IMR-90 (cell line): ENCODE measurements around the gene LRIG1. TPM values are rescaled to one million over a fixed set of nuclear protein-coding genes. Genes with fewer than 3 reads are reported as not detected.

Experiments
- ATAC-seq: fragments of 200-7000 bp; cut with Tn5 transposase; 2 replicates; pipeline ENCODE4 v1.9.1; 2020; ENCODE audit warnings: low read depth, mild to moderate bottlenecking, moderate library complexity
- BruUV-seq: library from RNA; stranded (reverse); fragments of 400-500 nt; replicated peaks from 2 replicates; lab custom pipeline; 2021; lab: Mats Ljungman, UMichigan
- CTCF ChIA-PET: fragments of 300-600 bp; formaldehyde crosslinking; extraction: SDS; loops from one replicate; lab custom pipeline; 2021; ENCODE audit warnings: antibody characterized with exemption; lab: Yijun Ruan, JAX
- POLR2A ChIA-PET: fragments of 300-600 bp; sonication (Branson Sonifier 250); formaldehyde crosslinking; loops from one replicate; lab custom pipeline; 2022; ENCODE audit warnings: antibody characterized with exemption; ENCODE audit not compliant: unreplicated experiment; lab: Charles Lee
- DNase-seq: peaks from one replicate; pipeline ENCODE4 v3.0.0; 2013
- H2AFZ ChIP-seq: replicated peaks from 2 replicates; pipeline ENCODE3; 2013; ENCODE audit warnings: low read length, mild to moderate bottlenecking; ENCODE audit not compliant: poor library complexity
- H2AK5ac ChIP-seq: 2 replicates; pipeline ENCODE4 v1.6.1; 2013; ENCODE audit warnings: low read depth, low read length, inconsistent platforms
- H2AK9ac ChIP-seq: replicated peaks from 2 replicates; pipeline ENCODE3; 2013; ENCODE audit warnings: mild to moderate bottlenecking, low read depth, low read length, moderate library complexity; ENCODE audit not compliant: poor library complexity
- H2BK120ac ChIP-seq: 2 replicates; pipeline ENCODE4 v1.6.1; 2013; ENCODE audit warnings: low read depth, low read length, inconsistent platforms
- H2BK15ac ChIP-seq: 3 replicates; pipeline ENCODE4 v1.6.1; 2013; ENCODE audit warnings: low read depth, low read length, inconsistent platforms
- H2BK20ac ChIP-seq: 2 replicates; pipeline ENCODE4 v1.6.1; 2013; ENCODE audit warnings: low read depth, mild to moderate bottlenecking, inconsistent platforms, low read length, moderate library complexity
- H2BK5ac ChIP-seq: 2 replicates; pipeline ENCODE4 v1.6.1; 2013; ENCODE audit warnings: mild to moderate bottlenecking, low read depth, low read length, inconsistent platforms; ENCODE audit not compliant: poor library complexity, severe bottlenecking
- H3K14ac ChIP-seq: replicated peaks from 2 replicates; pipeline ENCODE4 v1.6.1; 2013; ENCODE audit warnings: low read depth, low read length, inconsistent platforms
- H3K18ac ChIP-seq: 2 replicates; pipeline ENCODE4 v1.6.1; 2013; ENCODE audit warnings: low read depth, low read length, control low read depth
- H3K23ac ChIP-seq: 2 replicates; pipeline ENCODE4 v1.6.1; 2013; ENCODE audit warnings: low read depth, low read length, inconsistent platforms
- H3K27ac ChIP-seq: 2 replicates; pipeline ENCODE4 v1.5.1; 2013; ENCODE audit warnings: mild to moderate bottlenecking, control low read depth, low read length; ENCODE audit not compliant: insufficient read depth
- H3K27me3 ChIP-seq: 2 replicates; pipeline ENCODE4 v1.6.1; 2013; ENCODE audit warnings: low read length; ENCODE audit not compliant: control insufficient read depth, insufficient read depth
- H3K36me3 ChIP-seq: 2 replicates; pipeline ENCODE4 v1.6.1; 2013; ENCODE audit warnings: low read length, mixed read lengths; ENCODE audit not compliant: control insufficient read depth, insufficient read depth
- H3K4ac ChIP-seq: 2 replicates; pipeline ENCODE4 v1.6.1; 2013; ENCODE audit warnings: low read depth, low read length, inconsistent platforms
- H3K4me1 ChIP-seq: 2 replicates; pipeline ENCODE4 v1.6.1; 2013; ENCODE audit warnings: low read length, mixed read lengths; ENCODE audit not compliant: control insufficient read depth, insufficient read depth
- H3K4me2 ChIP-seq: 2 replicates; pipeline ENCODE4 v1.6.1; 2013; ENCODE audit warnings: low read depth, mild to moderate bottlenecking, control low read depth, low read length, moderate library complexity
- H3K4me3 ChIP-seq: 2 replicates; pipeline ENCODE4 v1.5.1; 2013; ENCODE audit warnings: low read depth, mild to moderate bottlenecking, control low read depth, low read length, moderate library complexity; ENCODE audit not compliant: insufficient read depth
- H3K56ac ChIP-seq: 2 replicates; pipeline ENCODE4 v1.6.1; 2013; ENCODE audit warnings: low read length, inconsistent platforms; ENCODE audit not compliant: insufficient read depth; ENCODE audit errors: extremely low read depth
- H3K79me1 ChIP-seq, 2 experiments: 2 replicates each; pipeline ENCODE4 v1.6.1; 2013; ENCODE audit warnings: low read length in 2 of 2, inconsistent platforms in 1 of 2, low read depth in 1 of 2
- H3K9ac ChIP-seq: 2 replicates; pipeline ENCODE4 v1.6.1; 2013; ENCODE audit warnings: low read depth, low read length, control low read depth
- H3K9me1 ChIP-seq: 2 replicates; pipeline ENCODE4 v1.6.1; 2013; ENCODE audit warnings: low read length, inconsistent platforms; ENCODE audit not compliant: insufficient read depth
- H3K9me3 ChIP-seq: 2 replicates; pipeline ENCODE4 v1.6.1; 2013; ENCODE audit warnings: low read length; ENCODE audit not compliant: control insufficient read depth, insufficient read depth
- H4K20me1 ChIP-seq: 2 replicates; pipeline ENCODE4 v1.6.1; 2013; ENCODE audit warnings: low read length, inconsistent platforms; ENCODE audit not compliant: insufficient read depth
- H4K5ac ChIP-seq: 2 replicates; pipeline ENCODE4 v1.6.1; 2013; ENCODE audit warnings: mild to moderate bottlenecking, low read depth, low read length, control low read depth
- H4K8ac ChIP-seq, 2 experiments: 2 replicates each; pipeline ENCODE4 v1.6.1; 2013; ENCODE audit warnings: low read depth in 2 of 2, low read length in 2 of 2, control low read depth in 1 of 2, inconsistent platforms in 1 of 2
- H4K91ac ChIP-seq: 2 replicates; pipeline ENCODE4 v1.6.1; 2013; ENCODE audit warnings: low read depth, low read length, inconsistent platforms; ENCODE audit not compliant: insufficient read depth
- BHLHE40 ChIP-seq: fragments of 150-350 bp; IDR thresholded peaks from 2 replicates; pipeline ENCODE4 v1.6.1; 2016; ENCODE audit warnings: mild to moderate bottlenecking, low read depth, low read length
- RAD21 ChIP-seq: IDR thresholded peaks from 2 replicates; pipeline ENCODE4 v1.6.1; 2012; ENCODE audit warnings: low read length, improper control_type of control experiment
- SMC3 ChIP-seq: fragments of 150-350 bp; IDR thresholded peaks from 2 replicates; pipeline ENCODE4 v1.6.1; 2016; ENCODE audit warnings: low read depth, mild to moderate bottlenecking, antibody characterized with exemption, low read length, moderate library complexity
- WGBS, 2 experiments: methylation state at CpG; one replicate each; pipeline versions ENCODE4 v1.1.5 to v1.1.7; 2013; ENCODE audit warnings: missing lambda C conversion rate in 2 of 2; ENCODE audit not compliant: insufficient read length in 1 of 2; ENCODE audit errors: extremely low coverage in 2 of 2; 5-methylcytosine and 5-hydroxymethylcytosine counted together
- dilution Hi-C: fragments of 300-500 bp; cut with HindIII; formaldehyde crosslinking; loops from one replicate; pipeline ENCODE4 v1.14.3; 2018; ENCODE audit warnings: low sequenced_read_pairs; ENCODE audit not compliant: unreplicated experiment
- in situ Hi-C: fragments of 300-500 bp; cut with MboI; formaldehyde crosslinking; loops from 3 replicates; pipeline ENCODE4 v1.14.3; 2019; ENCODE audit warnings: low sequenced_read_pairs, inconsistent platforms, mixed read lengths
- intact Hi-C: fragments of 100-400 bp; cut with micrococcal nuclease; formaldehyde crosslinking; loops from 2 replicates; pipeline ENCODE4 v1.10.0; 2022
- polyA plus RNA-seq, 3 experiments: library from polyadenylated mRNA; depleted of rRNA; stranded (reverse); fragments of >200 nt; gene quantifications; 2 replicates each; pipeline ENCODE4 v1.2.3, GENCODE V29; 2012; ENCODE audit warnings: low replicate concordance in 1 of 3
- total RNA-seq: library from RNA; depleted of rRNA; stranded (reverse); fragments of >200 nt; gene quantifications from 2 replicates; pipeline ENCODE4 v1.2.3, GENCODE V29; 2012
- TF ChIP-seq, protein P1 (sequence below): conservative IDR thresholded peaks from 2 replicates; pipeline ENCODE4 v1.5.1; 2012; ENCODE audit warnings: mild to moderate bottlenecking, low read depth, low read length, improper control_type of control experiment

Gene LRIG1
- total and polyA plus RNA-seq, 2 of the 4 experiments (the other 2 are of a cell fraction) = 62.8 to 87.8 TPM

DNA sequence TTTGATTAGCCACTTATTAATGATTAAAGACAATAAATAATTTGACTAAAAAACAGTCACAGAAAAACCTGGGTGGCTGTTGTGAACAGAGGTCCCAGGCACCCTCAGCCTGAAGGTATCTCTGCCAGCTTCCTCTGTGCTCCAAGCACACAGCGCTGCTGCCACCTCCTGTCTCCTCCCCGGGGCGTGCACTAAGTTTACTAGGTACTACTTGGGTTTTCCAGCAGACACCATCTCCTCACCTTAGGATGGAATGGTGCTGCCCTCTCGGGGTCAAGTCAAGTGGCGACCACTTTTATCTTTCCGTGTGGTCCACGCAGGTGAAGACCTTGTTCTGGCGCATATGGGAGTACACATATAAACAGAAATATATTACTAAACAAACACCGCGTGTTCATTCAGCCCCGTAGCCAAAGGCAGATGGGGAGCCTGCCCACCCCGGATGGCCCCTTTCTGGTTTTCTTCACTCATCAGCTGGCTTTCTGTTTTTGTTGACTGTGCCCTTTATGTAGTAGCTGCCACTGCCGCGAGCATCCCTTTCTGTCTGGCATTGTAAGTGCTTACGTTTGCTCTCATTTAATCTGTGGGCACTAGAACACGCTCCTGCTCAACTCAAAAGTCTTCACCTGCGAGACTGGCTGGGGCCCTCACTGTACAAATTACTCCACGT, 128.0 kb downstream of the LRIG1 start:
- Histone ChIP-seq H3K27me3 (no peaks in the 10 kb centered on the region), H3K27ac (no peak overlapping the region), H4K20me1 (no peaks in the 10 kb centered on the region), H2AK9ac (no peak overlapping the region), H4K8ac (no peak overlapping the region), H3K4me2 (no peak overlapping the region), H3K4me1 (peaks cover 3% of the 10 kb centered on the region), H3K36me3 (peaks cover 16% of the 10 kb centered on the region), H3K9ac (no peak overlapping the region), H3K14ac (no peak overlapping the region), H3K79me1 (no peaks in the 10 kb centered on the region), H3K23ac (no peak overlapping the region), H4K5ac (no peak overlapping the region), H3K56ac (no peak overlapping the region), H2BK120ac (no peak overlapping the region), H2BK5ac (no peak overlapping the region), H2AFZ (no peak overlapping the region), H2BK20ac (no peak overlapping the region), H3K4ac (no peak overlapping the region), H3K9me3 (no peaks in the 10 kb centered on the region), H2AK5ac (no peak overlapping the region), H3K9me1 (peaks cover 2% of the 10 kb centered on the region; the same call in 1 of the 2 replicates), H3K4me3 (no peak overlapping the region), H3K18ac (no peak overlapping the region), H2BK15ac (no peak overlapping the region), H4K91ac (no peak overlapping the region)
- in situ Hi-C loops = no loop called here
- dilution Hi-C loops = no loop called here
- ChIA-PET CTCF (interaction anchor here (1.4 kb wide), 1 partner anchor 96 kb away, joined by 3 read pairs; no protein-coding TSS in a partner anchor), POLR2A (no interaction called here)
- ATAC-seq (peak; percentile 46), DNase-seq (peak; percentile 20)
- intact Hi-C loops = loop anchor here (1.0 kb wide), 1 partner anchor 97 kb away; no protein-coding TSS in a partner anchor
- TF ChIP-seq BHLHE40 = no peak
- TF ChIP-seq SMC3 = peak; percentile 33; the same call in 1 of the 2 replicates
- peak; percentile 46 for TF ChIP-seq RAD21
- TF ChIP-seq, protein P1, sequence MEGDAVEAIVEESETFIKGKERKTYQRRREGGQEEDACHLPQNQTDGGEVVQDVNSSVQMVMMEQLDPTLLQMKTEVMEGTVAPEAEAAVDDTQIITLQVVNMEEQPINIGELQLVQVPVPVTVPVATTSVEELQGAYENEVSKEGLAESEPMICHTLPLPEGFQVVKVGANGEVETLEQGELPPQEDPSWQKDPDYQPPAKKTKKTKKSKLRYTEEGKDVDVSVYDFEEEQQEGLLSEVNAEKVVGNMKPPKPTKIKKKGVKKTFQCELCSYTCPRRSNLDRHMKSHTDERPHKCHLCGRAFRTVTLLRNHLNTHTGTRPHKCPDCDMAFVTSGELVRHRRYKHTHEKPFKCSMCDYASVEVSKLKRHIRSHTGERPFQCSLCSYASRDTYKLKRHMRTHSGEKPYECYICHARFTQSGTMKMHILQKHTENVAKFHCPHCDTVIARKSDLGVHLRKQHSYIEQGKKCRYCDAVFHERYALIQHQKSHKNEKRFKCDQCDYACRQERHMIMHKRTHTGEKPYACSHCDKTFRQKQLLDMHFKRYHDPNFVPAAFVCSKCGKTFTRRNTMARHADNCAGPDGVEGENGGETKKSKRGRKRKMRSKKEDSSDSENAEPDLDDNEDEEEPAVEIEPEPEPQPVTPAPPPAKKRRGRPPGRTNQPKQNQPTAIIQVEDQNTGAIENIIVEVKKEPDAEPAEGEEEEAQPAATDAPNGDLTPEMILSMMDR = peak; percentile 38
- 86% methylated on average over 12 of the region's 18 CpGs; no CpG with 5 or more reads in 1 of the 2 experiments for WGBS, 2 experiments
- no TSS peak for BruUV-seq
